ENCODE measurements around the gene PRKCE.
A peak's percentile ranks its signal among the peaks of the same experiment; 100 is the strongest.

The PRKCE gene

DNA sequence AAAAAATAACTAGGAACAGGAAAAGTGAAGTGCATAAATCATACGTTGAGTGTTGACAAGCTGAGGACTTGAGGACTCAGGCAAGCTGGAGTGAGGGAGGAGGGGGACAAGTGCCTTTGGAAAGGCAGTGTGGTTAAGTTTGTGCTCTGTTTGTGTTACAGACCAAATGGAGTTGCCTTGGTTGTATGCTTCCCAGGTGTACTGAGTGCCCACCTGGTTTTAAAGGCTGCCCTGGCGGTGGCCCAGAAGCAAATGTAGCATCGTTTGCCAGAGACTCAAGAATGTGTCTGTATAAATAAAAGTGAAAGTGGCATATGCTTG lies 240.9 kb downstream of the PRKCE start:
- TF ChIP-seq, protein P1, sequence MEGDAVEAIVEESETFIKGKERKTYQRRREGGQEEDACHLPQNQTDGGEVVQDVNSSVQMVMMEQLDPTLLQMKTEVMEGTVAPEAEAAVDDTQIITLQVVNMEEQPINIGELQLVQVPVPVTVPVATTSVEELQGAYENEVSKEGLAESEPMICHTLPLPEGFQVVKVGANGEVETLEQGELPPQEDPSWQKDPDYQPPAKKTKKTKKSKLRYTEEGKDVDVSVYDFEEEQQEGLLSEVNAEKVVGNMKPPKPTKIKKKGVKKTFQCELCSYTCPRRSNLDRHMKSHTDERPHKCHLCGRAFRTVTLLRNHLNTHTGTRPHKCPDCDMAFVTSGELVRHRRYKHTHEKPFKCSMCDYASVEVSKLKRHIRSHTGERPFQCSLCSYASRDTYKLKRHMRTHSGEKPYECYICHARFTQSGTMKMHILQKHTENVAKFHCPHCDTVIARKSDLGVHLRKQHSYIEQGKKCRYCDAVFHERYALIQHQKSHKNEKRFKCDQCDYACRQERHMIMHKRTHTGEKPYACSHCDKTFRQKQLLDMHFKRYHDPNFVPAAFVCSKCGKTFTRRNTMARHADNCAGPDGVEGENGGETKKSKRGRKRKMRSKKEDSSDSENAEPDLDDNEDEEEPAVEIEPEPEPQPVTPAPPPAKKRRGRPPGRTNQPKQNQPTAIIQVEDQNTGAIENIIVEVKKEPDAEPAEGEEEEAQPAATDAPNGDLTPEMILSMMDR (IDR thresholded peaks at IDR 0.05; ENCODE audit: low read depth, low read length) = no peak
- no peak for DNase-seq (ENCODE audit: low read depth in 2 of 2)
- H3K4me3 ChIP-seq (replicated peaks in 1 of 2; ENCODE audit: low read depth in 2 of 2, low read length in 2 of 2) = no peak overlapping the region

DNA sequence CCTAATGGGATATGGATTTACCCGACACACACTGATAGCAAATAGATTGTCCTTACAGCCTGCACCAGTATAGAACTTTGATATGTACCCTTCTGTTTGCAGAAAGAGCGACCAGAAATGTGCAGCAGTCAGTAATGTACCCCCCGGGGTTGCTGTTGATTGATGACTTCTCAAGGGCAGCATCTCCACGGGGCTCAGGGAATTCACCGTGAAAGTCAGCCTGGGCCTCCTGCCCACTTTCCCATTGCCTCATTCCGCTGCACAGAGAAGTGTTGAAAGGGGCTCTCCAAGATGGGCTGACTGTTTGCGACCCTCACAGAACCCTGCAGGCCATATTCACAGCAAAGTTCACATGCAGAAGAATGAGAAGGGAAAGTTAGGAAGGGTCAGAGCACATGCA lies 241.3 kb downstream of the PRKCE start:
- peak in 1 of 2 donors; percentile 66 for DNase-seq (ENCODE audit: low read depth in 2 of 2)
- TF ChIP-seq, protein P1 (IDR thresholded peaks at IDR 0.05; ENCODE audit: low read depth, low read length) = no peak

DNA sequence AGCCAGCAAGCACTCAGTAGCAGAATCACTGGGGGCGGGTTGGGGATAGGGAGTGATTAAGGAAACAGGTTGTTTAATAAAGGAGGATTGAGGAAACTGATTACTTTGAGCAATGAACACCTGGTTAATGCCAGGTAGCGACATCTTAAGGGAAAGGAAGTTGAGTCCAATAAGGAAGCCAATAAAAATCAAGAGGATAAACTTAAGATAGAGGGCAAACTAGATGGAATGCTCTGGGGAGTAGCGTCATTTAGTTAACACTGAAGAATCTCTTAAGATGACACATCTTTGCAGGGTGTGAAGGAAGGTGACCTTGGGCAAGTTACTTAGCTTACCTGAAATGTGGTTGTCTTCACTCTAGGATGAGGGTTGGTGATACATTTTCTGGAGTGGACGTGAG lies 242.7 kb downstream of the PRKCE start:
- no peak overlapping the region for H3K4me3 ChIP-seq (replicated peaks in 1 of 2; ENCODE audit: low read depth in 2 of 2, low read length in 2 of 2)
- no peak for DNase-seq (ENCODE audit: low read depth in 2 of 2)
- TF ChIP-seq, protein P1 (IDR thresholded peaks at IDR 0.05; ENCODE audit: low read depth, low read length) = no peak

More for the DNA sequence above, 241.3 kb downstream of the PRKCE start:
- no peak overlapping the region for H3K4me3 ChIP-seq (replicated peaks in 1 of 2; ENCODE audit: low read depth in 2 of 2, low read length in 2 of 2)

GRCh38 chr2:45895241-45895861 lies 243.9 kb downstream of the PRKCE start:
- TF ChIP-seq, protein P1 (IDR thresholded peaks at IDR 0.05; ENCODE audit: low read depth, low read length) = no peak
- H3K4me3 ChIP-seq (replicated peaks in 1 of 2; ENCODE audit: low read depth in 2 of 2, low read length in 2 of 2) = no peak overlapping the region
- peak in 1 of 2 donors; percentile 38 for DNase-seq (ENCODE audit: low read depth in 2 of 2)

GRCh38 chr2:45896311-45896710 lies 244.8 kb downstream of the PRKCE start:
- TF ChIP-seq, protein P1 (IDR thresholded peaks at IDR 0.05; ENCODE audit: low read depth, low read length) = no peak
- no peak for DNase-seq (ENCODE audit: low read depth in 2 of 2)
- no peak overlapping the region for H3K4me3 ChIP-seq (replicated peaks in 1 of 2; ENCODE audit: low read depth in 2 of 2, low read length in 2 of 2)

GRCh38 chr2:45897842-45898241 lies 246.4 kb downstream of the PRKCE start:
- TF ChIP-seq, protein P1 (IDR thresholded peaks at IDR 0.05; ENCODE audit: low read depth, low read length) = no peak
- no peak overlapping the region for H3K4me3 ChIP-seq (replicated peaks in 1 of 2; ENCODE audit: low read depth in 2 of 2, low read length in 2 of 2)
- no peak for DNase-seq (ENCODE audit: low read depth in 2 of 2)

DNA sequence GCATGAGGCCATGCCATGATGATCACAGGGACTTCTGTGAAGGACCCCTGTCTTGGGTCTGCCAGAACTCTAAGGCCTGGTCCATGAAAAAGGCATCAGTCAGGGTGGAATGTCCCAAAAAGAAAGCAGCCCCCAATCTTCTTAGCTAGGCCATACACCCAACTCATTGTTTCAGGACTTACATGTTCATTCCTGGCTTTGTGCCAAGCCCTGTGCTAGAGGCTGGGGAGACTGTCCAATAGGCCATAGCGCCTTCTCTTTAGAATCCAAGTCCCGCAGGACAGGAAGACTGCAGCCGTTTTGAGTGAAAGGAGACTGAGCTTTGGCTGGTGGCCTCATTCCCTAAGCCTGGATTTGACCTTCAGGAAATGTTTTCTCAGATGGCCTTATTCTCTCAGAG lies 247.3 kb downstream of the PRKCE start:
- no peak overlapping the region for H3K4me3 ChIP-seq (replicated peaks in 1 of 2; ENCODE audit: low read depth in 2 of 2, low read length in 2 of 2)
- DNase-seq (ENCODE audit: low read depth in 2 of 2) = peak; percentile 55 to 60
- TF ChIP-seq, protein P1 (IDR thresholded peaks at IDR 0.05; ENCODE audit: low read depth, low read length) = no peak
